HepG2 (cell line): ENCODE results near the gene GATC. TPM values are rescaled to one million over a fixed set of nuclear protein-coding genes. Genes with fewer than 3 reads are reported as not detected.

ENCODE experiments used
- CBFB ChIP-seq: sonication (generic); formaldehyde crosslinking; IDR thresholded peaks from 2 replicates; pipeline ENCODE4 v1.4.0; 2020; ENCODE audit warnings: missing genetic modification reagents
- ETV5 ChIP-seq: IDR thresholded peaks from 2 replicates; pipeline ENCODE4 v1.6.1; 2018; ENCODE audit warnings: missing biosample characterization, missing genetic modification reagents, inconsistent platforms, borderline replicate concordance
- HOXA9 ChIP-seq: sonication (generic); formaldehyde crosslinking; IDR thresholded peaks from 2 replicates; pipeline ENCODE4 v1.8.1; 2022; ENCODE audit warnings: missing genetic modification reagents, mild to moderate bottlenecking, moderate library complexity, borderline replicate concordance
- JUN ChIP-seq: sonication (generic); formaldehyde crosslinking; IDR thresholded peaks from 2 replicates; pipeline ENCODE4 v1.4.0; 2020; ENCODE audit warnings: mild to moderate bottlenecking, missing genetic modification reagents
- KAT8 ChIP-seq: IDR thresholded peaks from 2 replicates; pipeline ENCODE4 v1.6.1; 2016; ENCODE audit warnings: missing genetic modification reagents, missing compliant biosample characterization
- NFKBIZ ChIP-seq: IDR thresholded peaks from 2 replicates; pipeline ENCODE4 v1.6.1; 2018; ENCODE audit warnings: missing genetic modification reagents, missing compliant biosample characterization
- PCBP2 ChIP-seq: fragments of 200-400 bp; formaldehyde crosslinking; optimal IDR thresholded peaks from 2 replicates; pipeline ENCODE3; 2018; ENCODE audit warnings: low read length, low read depth; ENCODE audit not compliant: poor library complexity, severe bottlenecking
- RAD21 ChIP-seq: fragments of 450-650 bp; formaldehyde crosslinking; IDR thresholded peaks from 2 replicates; pipeline ENCODE4 v1.5.0; 2020; ENCODE audit warnings: mild to moderate bottlenecking
- SATB2 ChIP-seq: sonication (generic); formaldehyde crosslinking; IDR thresholded peaks from 2 replicates; pipeline ENCODE4 v1.5.0; 2020; ENCODE audit warnings: missing genetic modification reagents
- ZFP36L1 ChIP-seq: sonication (generic); formaldehyde crosslinking; IDR thresholded peaks from 2 replicates; pipeline ENCODE4 v1.8.0; 2022; ENCODE audit warnings: mild to moderate bottlenecking, missing genetic modification reagents, moderate library complexity
- ZNF224 ChIP-seq: sonication (generic); formaldehyde crosslinking; IDR thresholded peaks from 2 replicates; pipeline ENCODE4 v1.5.0; 2020; ENCODE audit warnings: mild to moderate bottlenecking, missing genetic modification reagents
- ZNF619 ChIP-seq: sonication (generic); formaldehyde crosslinking; IDR thresholded peaks from 2 replicates; pipeline ENCODE4 v1.4.0; 2020; ENCODE audit warnings: mild to moderate bottlenecking, missing genetic modification reagents
- ZNF746 ChIP-seq: sonication (generic); formaldehyde crosslinking; IDR thresholded peaks from 2 replicates; pipeline ENCODE4 v1.8.0; 2022; ENCODE audit warnings: mild to moderate bottlenecking, missing genetic modification reagents
- ZNF780A ChIP-seq: sonication (generic); formaldehyde crosslinking; IDR thresholded peaks from 2 replicates; pipeline ENCODE4 v1.8.0; 2022; ENCODE audit warnings: mild to moderate bottlenecking, missing genetic modification reagents, moderate library complexity
- polyA plus RNA-seq, 8 experiments: library from polyadenylated mRNA; depleted of rRNA in 3 of 8; stranded (reverse) in 7 of 8; unstranded in 1 of 8; fragments of >200 nt; fragmentation: Illumina TruSeq in 4 of 8; extraction: Trizol in 4 of 8; gene quantifications; 2 replicates each; pipeline versions ENCODE4 v1.2.1 to v1.2.3, GENCODE V29; 2011 to 2016; ENCODE audit warnings: low read depth in 4 of 8, missing spikeins in 1 of 8, mixed read lengths in 1 of 8; ENCODE audit not compliant: insufficient read depth in 1 of 8
- total RNA-seq, 5 experiments: library from RNA; depleted of rRNA; stranded (reverse); fragments of >200 nt; fragmentation: Illumina TruSeq; extraction: Trizol; gene quantifications; 2 replicates each; pipeline ENCODE4 v1.2.3, GENCODE V29; 2016; ENCODE audit warnings: low read depth in 1 of 5
- TF ChIP-seq, protein P1 (sequence below): sonication (generic); formaldehyde crosslinking; IDR thresholded peaks from 2 replicates; pipeline ENCODE4 v1.4.0; 2020; ENCODE audit warnings: missing genetic modification reagents
- TF ChIP-seq, protein P2 (sequence below): sonication (generic); formaldehyde crosslinking; IDR thresholded peaks from 2 replicates; pipeline ENCODE4 v1.4.0; 2020; ENCODE audit warnings: missing genetic modification reagents, borderline replicate concordance
- TF ChIP-seq, protein P3 (sequence below): IDR thresholded peaks from 2 replicates; pipeline ENCODE4 v1.6.1; 2016
- TF ChIP-seq, protein P4 (sequence below): sonication (generic); formaldehyde crosslinking; IDR thresholded peaks from 2 replicates; pipeline ENCODE4 v1.4.0; 2020; ENCODE audit warnings: missing genetic modification reagents, low read depth, mild to moderate bottlenecking, borderline replicate concordance

Gene GATC
- total and polyA plus RNA-seq, 2 of the 13 experiments (the other 11 are each of a cell fraction or from before 2014, with no cell fraction given) = 17.7 to 29.7 TPM

DNA sequence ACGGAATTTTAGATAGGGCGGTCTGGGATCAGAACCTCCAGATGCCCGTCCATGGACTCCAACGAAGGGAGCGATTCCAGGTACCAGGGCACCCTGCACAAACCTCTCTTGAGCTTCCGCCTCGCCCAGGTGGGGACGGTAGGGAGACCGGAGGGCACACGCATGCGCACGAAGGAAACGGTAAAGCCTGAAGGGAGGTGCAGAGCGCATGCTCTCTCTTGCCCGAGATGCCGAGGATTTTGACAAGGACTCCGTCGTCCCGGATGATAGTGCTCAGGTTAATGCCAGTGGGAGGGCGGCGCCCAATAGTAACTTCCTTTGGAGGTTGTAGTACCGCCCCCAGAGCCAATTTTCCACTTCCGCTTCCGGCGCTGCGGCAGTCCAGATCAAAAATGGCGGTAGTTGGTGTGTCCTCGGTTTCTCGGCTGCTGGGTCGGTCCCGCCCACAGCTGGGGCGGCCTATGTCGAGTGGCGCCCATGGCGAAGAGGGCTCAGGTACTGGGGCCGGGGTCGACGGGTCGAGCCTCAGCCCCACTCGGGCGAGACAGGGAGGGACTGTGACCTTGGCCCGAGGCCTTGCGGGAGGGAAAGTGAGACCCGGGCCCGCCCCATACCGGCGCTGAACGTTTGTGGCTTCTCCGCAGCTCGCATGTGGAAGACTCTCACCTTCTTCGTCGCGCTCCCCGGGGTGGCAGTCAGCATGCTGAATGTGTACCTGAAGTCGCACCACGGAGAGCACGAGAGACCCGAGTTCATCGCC is 8.3 kb upstream of the GATC start, which contains the start of gene COX6A1 (continued):
- TF ChIP-seq, protein P1, sequence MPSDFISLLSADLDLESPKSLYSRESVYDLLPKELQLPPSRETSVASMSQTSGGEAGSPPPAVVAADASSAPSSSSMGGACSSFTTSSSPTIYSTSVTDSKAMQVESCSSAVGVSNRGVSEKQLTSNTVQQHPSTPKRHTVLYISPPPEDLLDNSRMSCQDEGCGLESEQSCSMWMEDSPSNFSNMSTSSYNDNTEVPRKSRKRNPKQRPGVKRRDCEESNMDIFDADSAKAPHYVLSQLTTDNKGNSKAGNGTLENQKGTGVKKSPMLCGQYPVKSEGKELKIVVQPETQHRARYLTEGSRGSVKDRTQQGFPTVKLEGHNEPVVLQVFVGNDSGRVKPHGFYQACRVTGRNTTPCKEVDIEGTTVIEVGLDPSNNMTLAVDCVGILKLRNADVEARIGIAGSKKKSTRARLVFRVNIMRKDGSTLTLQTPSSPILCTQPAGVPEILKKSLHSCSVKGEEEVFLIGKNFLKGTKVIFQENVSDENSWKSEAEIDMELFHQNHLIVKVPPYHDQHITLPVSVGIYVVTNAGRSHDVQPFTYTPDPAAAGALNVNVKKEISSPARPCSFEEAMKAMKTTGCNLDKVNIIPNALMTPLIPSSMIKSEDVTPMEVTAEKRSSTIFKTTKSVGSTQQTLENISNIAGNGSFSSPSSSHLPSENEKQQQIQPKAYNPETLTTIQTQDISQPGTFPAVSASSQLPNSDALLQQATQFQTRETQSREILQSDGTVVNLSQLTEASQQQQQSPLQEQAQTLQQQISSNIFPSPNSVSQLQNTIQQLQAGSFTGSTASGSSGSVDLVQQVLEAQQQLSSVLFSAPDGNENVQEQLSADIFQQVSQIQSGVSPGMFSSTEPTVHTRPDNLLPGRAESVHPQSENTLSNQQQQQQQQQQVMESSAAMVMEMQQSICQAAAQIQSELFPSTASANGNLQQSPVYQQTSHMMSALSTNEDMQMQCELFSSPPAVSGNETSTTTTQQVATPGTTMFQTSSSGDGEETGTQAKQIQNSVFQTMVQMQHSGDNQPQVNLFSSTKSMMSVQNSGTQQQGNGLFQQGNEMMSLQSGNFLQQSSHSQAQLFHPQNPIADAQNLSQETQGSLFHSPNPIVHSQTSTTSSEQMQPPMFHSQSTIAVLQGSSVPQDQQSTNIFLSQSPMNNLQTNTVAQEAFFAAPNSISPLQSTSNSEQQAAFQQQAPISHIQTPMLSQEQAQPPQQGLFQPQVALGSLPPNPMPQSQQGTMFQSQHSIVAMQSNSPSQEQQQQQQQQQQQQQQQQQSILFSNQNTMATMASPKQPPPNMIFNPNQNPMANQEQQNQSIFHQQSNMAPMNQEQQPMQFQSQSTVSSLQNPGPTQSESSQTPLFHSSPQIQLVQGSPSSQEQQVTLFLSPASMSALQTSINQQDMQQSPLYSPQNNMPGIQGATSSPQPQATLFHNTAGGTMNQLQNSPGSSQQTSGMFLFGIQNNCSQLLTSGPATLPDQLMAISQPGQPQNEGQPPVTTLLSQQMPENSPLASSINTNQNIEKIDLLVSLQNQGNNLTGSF (CRISPR knock-in tag) = no peak
- TF ChIP-seq KAT8 (CRISPR knock-in tag) = peak; percentile 92
- TF ChIP-seq, protein P2, sequence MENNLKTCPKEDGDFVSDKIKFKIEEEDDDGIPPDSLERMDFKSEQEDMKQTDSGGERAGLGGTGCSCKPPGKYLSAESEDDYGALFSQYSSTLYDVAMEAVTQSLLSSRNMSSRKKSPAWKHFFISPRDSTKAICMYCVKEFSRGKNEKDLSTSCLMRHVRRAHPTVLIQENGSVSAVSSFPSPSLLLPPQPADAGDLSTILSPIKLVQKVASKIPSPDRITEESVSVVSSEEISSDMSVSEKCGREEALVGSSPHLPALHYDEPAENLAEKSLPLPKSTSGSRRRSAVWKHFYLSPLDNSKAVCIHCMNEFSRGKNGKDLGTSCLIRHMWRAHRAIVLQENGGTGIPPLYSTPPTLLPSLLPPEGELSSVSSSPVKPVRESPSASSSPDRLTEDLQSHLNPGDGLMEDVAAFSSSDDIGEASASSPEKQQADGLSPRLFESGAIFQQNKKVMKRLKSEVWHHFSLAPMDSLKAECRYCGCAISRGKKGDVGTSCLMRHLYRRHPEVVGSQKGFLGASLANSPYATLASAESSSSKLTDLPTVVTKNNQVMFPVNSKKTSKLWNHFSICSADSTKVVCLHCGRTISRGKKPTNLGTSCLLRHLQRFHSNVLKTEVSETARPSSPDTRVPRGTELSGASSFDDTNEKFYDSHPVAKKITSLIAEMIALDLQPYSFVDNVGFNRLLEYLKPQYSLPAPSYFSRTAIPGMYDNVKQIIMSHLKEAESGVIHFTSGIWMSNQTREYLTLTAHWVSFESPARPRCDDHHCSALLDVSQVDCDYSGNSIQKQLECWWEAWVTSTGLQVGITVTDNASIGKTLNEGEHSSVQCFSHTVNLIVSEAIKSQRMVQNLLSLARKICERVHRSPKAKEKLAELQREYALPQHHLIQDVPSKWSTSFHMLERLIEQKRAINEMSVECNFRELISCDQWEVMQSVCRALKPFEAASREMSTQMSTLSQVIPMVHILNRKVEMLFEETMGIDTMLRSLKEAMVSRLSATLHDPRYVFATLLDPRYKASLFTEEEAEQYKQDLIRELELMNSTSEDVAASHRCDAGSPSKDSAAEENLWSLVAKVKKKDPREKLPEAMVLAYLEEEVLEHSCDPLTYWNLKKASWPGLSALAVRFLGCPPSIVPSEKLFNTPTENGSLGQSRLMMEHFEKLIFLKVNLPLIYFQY = peak; percentile 80
- TF ChIP-seq, protein P3, sequence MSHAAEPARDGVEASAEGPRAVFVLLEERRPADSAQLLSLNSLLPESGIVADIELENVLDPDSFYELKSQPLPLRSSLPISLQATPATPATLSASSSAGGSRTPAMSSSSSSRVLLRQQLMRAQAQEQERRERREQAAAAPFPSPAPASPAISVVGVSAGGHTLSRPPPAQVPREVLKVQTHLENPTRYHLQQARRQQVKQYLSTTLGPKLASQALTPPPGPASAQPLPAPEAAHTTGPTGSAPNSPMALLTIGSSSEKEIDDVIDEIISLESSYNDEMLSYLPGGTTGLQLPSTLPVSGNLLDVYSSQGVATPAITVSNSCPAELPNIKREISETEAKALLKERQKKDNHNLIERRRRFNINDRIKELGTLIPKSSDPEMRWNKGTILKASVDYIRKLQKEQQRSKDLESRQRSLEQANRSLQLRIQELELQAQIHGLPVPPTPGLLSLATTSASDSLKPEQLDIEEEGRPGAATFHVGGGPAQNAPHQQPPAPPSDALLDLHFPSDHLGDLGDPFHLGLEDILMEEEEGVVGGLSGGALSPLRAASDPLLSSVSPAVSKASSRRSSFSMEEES = no peak; the same call in 1 of the 2 replicates
- TF ChIP-seq, protein P4, sequence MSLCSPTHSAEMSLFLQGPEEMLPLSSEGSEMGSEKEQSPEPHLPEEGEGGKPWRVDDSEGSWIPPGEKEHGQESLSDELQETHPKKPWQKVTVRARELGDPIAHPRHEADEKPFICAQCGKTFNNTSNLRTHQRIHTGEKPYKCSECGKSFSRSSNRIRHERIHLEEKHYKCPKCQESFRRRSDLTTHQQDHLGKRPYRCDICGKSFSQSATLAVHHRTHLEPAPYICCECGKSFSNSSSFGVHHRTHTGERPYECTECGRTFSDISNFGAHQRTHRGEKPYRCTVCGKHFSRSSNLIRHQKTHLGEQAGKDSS (CRISPR knock-in tag) = peak; percentile 80
- TF ChIP-seq SATB2 (CRISPR knock-in tag) = no peak
- peak; percentile 56; the same call in 1 of the 2 replicates for TF ChIP-seq ZFP36L1 (CRISPR knock-in tag)
- 0 out of 2 replicates have a peak, but pooled peaks have one; percentile 52 for TF ChIP-seq ZNF619 (CRISPR knock-in tag)
- no peak for TF ChIP-seq ZNF746 (CRISPR knock-in tag)
- no peak for TF ChIP-seq PCBP2
- no peak for TF ChIP-seq NFKBIZ
- TF ChIP-seq RAD21 = no peak; the same call in 1 of the 2 replicates
- peak; percentile 67; the same call in 1 of the 2 replicates for TF ChIP-seq ETV5 (CRISPR knock-in tag)
- no peak for TF ChIP-seq ZNF780A (CRISPR knock-in tag)
- TF ChIP-seq JUN (CRISPR knock-in tag) = no peak
- no peak; the same call in 1 of the 2 replicates for TF ChIP-seq ZNF224
- TF ChIP-seq HOXA9 (CRISPR knock-in tag) = no peak
- 0 out of 2 replicates have a peak, but pooled peaks have one; percentile 42 for TF ChIP-seq CBFB (CRISPR knock-in tag)
